ENCODE measurements around the gene FIZ1.

GRCh38 chr19:55618426-55618825 is 19.1 kb upstream of the FIZ1 start:
- TF ChIP-seq EZH2 (IDR thresholded peaks at IDR 0.05): no peak
- no peak for TF ChIP-seq POLR2AphosphoS5 (IDR thresholded peaks at IDR 0.05; ENCODE audit: borderline replicate concordance, low read depth, low read length)
- TF ChIP-seq FOXP2 (optimal IDR thresholded peaks at IDR 0.05; ENCODE audit: control extremely low read depth, extremely low read length, insufficient read depth): no peak

All from SK-N-MC (cell line).